H4 (cell line): ENCODE measurements around the gene MEDAG. TPM values are rescaled to one million over a fixed set of nuclear protein-coding genes. Genes with fewer than 3 reads are reported as not detected.

ENCODE experiments used
- DNase-seq: peaks from one replicate; pipeline ENCODE4 v3.0.0-alpha.2; 2015; ENCODE audit warnings: low spot score
- total RNA-seq: library from RNA; depleted of rRNA; stranded (reverse); fragments of >200 nt; shearing (Covaris generic); gene quantifications from 2 replicates; pipeline ENCODE4 v1.2.3, GENCODE V29; 2014; rRNA removed

MEDAG gene
- total RNA-seq, 1 experiment from 2014 or later, result not detected

GRCh38 chr13:30957258-30957943 is 51.3 kb downstream of the MEDAG start:
- no peak for DNase-seq

- DNase-seq, result no peak
Measured at GRCh38 chr13:30959678-30960077, 53.6 kb downstream of the MEDAG start.

- DNase-seq, result peak; percentile 13
Measured at GRCh38 chr13:30963791-30964190, 57.7 kb downstream of the MEDAG start.

- DNase-seq, result no peak
Measured at GRCh38 chr13:30965380-30965779, 59.3 kb downstream of the MEDAG start.

GRCh38 chr13:30966101-30966500 is 60.0 kb downstream of the MEDAG start:
- no peak for DNase-seq

- peak; percentile 29 for DNase-seq
Measured at GRCh38 chr13:30968846-30969245, 62.8 kb downstream of the MEDAG start.

GRCh38 chr13:30971575-30971974 is 65.5 kb downstream of the MEDAG start:
- no peak for DNase-seq

GRCh38 chr13:30972888-30973377 is 66.9 kb downstream of the MEDAG start:
- peak; percentile 39 for DNase-seq

- DNase-seq, result no peak
Measured at GRCh38 chr13:30974350-30974749, 68.3 kb downstream of the MEDAG start.

Other genes starting within 250 kb of the MEDAG start
- gene ALOX5AP, start 170.7 kb upstream of the MEDAG start, total RNA-seq, result 1.1 and 1.2 TPM in 2 replicates
- gene TEX26, start 26.4 kb downstream of the MEDAG start, total RNA-seq, result not detected in 2 replicates